SU-DHL-6 (cell line): Measurements from ENCODE around the gene PKN3.

Source experiments
- H2AFZ ChIP-seq: fragments of 200-600 bp; sonication (generic); 2 replicates; pipeline ENCODE4 v1.6.1; 2014; ENCODE audit warnings: low read depth, mild to moderate bottlenecking, moderate library complexity, mixed read lengths, antibody characterized with exemption, low read length; ENCODE audit not compliant: severe bottlenecking
- H3F3A ChIP-seq: fragments of 200-600 bp; shearing (Covaris generic); 2 replicates; pipeline ENCODE4 v1.6.0; 2016; ENCODE audit warnings: antibody characterized with exemption, mild to moderate bottlenecking; ENCODE audit not compliant: insufficient read depth
- H3K27ac ChIP-seq: fragments of 200-600 bp; sonication (generic); 2 replicates; pipeline ENCODE4 v1.5.1; 2016; ENCODE audit warnings: low read depth, mild to moderate bottlenecking, low read length, moderate library complexity, mixed read lengths
- H3K27me3 ChIP-seq: fragments of 200-600 bp; sonication (generic), shearing (Covaris generic); 2 replicates; pipeline ENCODE4 v1.6.0; 2014; ENCODE audit warnings: mild to moderate bottlenecking, low read length
- H3K36me3 ChIP-seq: fragments of 200-600 bp; sonication (generic); 2 replicates; pipeline ENCODE4 v1.6.1; 2014; ENCODE audit warnings: mild to moderate bottlenecking, low read length, mixed read lengths
- H3K4me2 ChIP-seq: fragments of 300-600, 200-600 bp; shearing (Covaris generic), sonication (generic); 2 replicates; pipeline ENCODE4 v1.6.0; 2014; ENCODE audit warnings: low read length, low read depth, mild to moderate bottlenecking; ENCODE audit not compliant: poor library complexity, severe bottlenecking
- H3K4me3 ChIP-seq: fragments of 200-600 bp; sonication (generic); 2 replicates; pipeline ENCODE4 v1.5.1; 2014; ENCODE audit warnings: antibody characterized with exemption, low read length, mild to moderate bottlenecking, mixed read lengths; ENCODE audit not compliant: insufficient read depth, poor library complexity, severe bottlenecking
- H3K79me2 ChIP-seq: fragments of 200-600 bp; sonication (generic); 2 replicates; pipeline ENCODE4 v1.6.1; 2014; ENCODE audit warnings: mild to moderate bottlenecking, low read length, moderate library complexity; ENCODE audit not compliant: insufficient read depth
- H3K9ac ChIP-seq: fragments of 200-600 bp; sonication (generic); 2 replicates; pipeline ENCODE4 v1.7.0; 2014; ENCODE audit warnings: mild to moderate bottlenecking, low read length
- H3K9me2 ChIP-seq: fragments of 200-600 bp; sonication (generic); replicated peaks from 2 replicates; pipeline ENCODE4 v1.6.1; 2014; ENCODE audit warnings: low read length; ENCODE audit not compliant: insufficient read depth
- H3K9me3 ChIP-seq: fragments of 200-600 bp; sonication (generic); 2 replicates; pipeline ENCODE4 v1.6.1; 2014; ENCODE audit warnings: low read length, mixed read lengths; ENCODE audit not compliant: insufficient read depth
- H4K20me1 ChIP-seq: fragments of 200-600 bp; sonication (generic); 2 replicates; pipeline ENCODE4 v1.6.1; 2014; ENCODE audit warnings: low read depth, mild to moderate bottlenecking, antibody characterized with exemption, low read length, moderate library complexity, mixed read lengths
- CTCF ChIP-seq: fragments of 200-600 bp; sonication (generic); IDR thresholded peaks from one replicate; pipeline ENCODE4 v1.5.1; 2017; ENCODE audit warnings: antibody characterized with exemption, mild to moderate bottlenecking, low read length, moderate library complexity; ENCODE audit not compliant: insufficient read depth, poor library complexity, severe bottlenecking
- EZH2phosphoT487 ChIP-seq: fragments of 200-600 bp; sonication (generic), shearing (Covaris generic); conservative IDR thresholded peaks from 2 replicates; pipeline ENCODE4 v1.6.1; 2018; ENCODE audit warnings: mild to moderate bottlenecking, antibody characterized with exemption, low read length, moderate library complexity, mixed read lengths

The PKN3 gene

DNA sequence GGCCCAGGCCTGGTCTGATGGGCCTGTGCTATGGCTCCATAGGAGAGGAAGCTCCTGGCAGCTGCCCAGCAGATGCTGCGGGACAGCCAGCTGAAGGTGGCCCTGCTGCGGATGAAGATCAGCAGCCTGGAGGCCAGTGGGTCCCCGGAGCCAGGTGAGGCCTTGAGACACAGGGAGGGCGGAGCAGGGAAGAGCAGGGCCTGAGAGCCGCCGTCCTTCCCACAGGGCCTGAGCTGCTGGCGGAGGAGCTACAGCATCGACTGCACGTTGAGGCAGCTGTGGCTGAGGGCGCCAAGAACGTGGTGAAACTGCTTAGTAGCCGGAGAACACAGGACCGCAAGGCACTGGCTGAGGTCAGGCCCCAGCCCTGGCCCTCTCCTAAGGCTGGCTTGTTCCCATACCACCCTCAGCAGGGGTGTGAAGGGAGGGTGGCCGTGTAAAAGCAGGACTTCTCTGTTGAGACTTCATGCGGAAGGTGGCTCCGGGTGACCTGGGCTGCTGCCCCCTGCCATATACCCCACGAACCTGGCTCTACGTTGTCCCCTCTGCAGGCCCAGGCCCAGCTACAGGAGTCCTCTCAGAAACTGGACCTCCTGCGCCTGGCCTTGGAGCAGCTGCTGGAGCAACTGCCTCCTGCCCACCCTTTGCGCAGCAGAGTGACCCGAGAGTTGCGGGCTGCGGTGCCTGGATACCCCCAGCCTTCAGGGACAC, 4.5 kb downstream of the PKN3 start:
- H3K27me3 ChIP-seq: no peaks in the 10 kb centered on the region
- no peak overlapping the region for H3K9ac ChIP-seq
- H3K4me2 ChIP-seq: no peak overlapping the region
- no peak overlapping the region for H3K4me3 ChIP-seq
- H3K79me2 ChIP-seq: peaks cover 9% of the 10 kb centered on the region; the same call in 1 of the 2 replicates
- no peaks in the 10 kb centered on the region for H3K9me3 ChIP-seq
- H4K20me1 ChIP-seq: no peaks in the 10 kb centered on the region
- no peaks in the 10 kb centered on the region for H3K9me2 ChIP-seq
- H3F3A ChIP-seq: no peaks in the 10 kb centered on the region
- H2AFZ ChIP-seq: no peak overlapping the region
- TF ChIP-seq CTCF (no peak), EZH2phosphoT487 (no peak)
- no peaks in the 10 kb centered on the region for H3K36me3 ChIP-seq
- H3K27ac ChIP-seq: no peak overlapping the region

DNA sequence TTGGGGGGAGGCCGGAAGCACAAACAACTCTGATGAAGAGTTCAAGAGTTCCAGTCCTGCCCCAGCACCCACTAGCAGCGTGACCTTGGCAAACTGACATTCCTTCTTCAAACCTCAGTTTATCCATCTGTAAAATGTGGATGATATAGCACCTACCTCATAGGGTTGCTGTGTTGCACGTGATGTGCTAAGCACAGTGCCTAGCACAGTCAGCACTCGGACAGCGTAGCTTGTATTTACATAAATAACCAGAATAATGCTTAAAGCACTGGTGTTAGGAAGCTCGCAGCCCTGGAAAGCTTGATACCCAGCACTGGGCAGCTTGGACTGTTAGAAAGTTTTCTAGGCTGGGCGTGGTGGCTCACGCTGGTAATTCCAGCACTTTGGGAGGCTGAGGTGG, 5.1 kb downstream of the PKN3 start:
- Histone ChIP-seq H3K9me2 (no peaks in the 10 kb centered on the region), H3K27ac (no peak overlapping the region), H4K20me1 (no peaks in the 10 kb centered on the region), H3K9me3 (no peaks in the 10 kb centered on the region), H3K79me2 (peaks cover 9% of the 10 kb centered on the region; the same call in 1 of the 2 replicates), H3K9ac (no peak overlapping the region), H3K36me3 (no peaks in the 10 kb centered on the region), H2AFZ (no peak overlapping the region), H3K4me3 (no peak overlapping the region), H3K27me3 (no peaks in the 10 kb centered on the region), H3K4me2 (no peak overlapping the region), H3F3A (no peaks in the 10 kb centered on the region)
- TF ChIP-seq CTCF: no peak
- TF ChIP-seq EZH2phosphoT487: no peak

DNA sequence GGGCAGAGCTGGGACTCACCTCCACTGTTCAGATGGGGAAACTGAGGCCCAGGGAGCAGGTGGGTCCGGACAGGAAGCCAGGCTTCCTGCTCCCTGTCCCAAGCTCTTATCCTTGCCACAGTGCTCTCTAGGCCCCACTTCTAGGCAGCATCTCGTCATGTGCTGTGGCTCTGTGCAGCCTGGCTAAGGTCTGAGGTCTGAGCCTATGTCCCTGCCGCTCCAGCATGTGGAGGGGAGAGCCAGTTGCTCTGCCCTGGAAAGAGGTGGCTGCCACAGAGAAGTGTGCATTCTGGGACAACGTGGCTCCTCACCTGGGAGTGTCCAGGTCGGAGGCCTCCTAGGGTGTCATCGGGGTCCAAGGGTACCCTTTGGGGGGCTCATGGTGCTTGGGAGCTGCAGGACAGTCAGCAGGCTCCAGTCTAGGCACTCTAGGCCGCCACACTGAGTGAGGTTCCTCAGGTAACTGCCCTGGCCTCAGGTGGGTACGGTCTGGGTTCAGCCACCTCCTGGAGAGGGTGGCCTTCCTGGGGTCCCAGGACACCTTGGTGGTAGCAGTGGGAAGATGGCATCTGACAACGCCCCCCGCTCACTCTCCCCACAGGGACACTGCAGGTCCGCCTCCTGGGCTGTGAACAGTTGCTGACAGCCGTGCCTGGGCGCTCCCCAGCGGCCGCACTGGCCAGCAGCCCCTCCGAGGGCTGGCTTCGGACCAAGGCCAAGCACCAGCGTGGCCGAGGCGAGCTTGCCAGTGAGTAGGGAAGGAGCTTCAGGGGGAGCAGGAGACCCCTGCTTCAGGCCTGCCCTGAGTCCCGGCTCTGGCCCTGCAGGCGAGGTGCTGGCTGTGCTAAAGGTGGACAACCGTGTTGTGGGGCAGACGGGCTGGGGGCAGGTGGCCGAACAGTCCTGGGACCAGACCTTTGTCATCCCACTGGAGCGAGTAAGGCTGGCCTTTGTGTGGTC, 10.4 kb downstream of the PKN3 start:
- H2AFZ ChIP-seq: no peak overlapping the region
- TF ChIP-seq EZH2phosphoT487 (no peak), CTCF (no peak)
- no peaks in the 10 kb centered on the region for H3F3A ChIP-seq
- H3K36me3 ChIP-seq: no peaks in the 10 kb centered on the region
- no peaks in the 10 kb centered on the region for H3K9me3 ChIP-seq
- no peak overlapping the region for H3K9ac ChIP-seq
- H3K27ac ChIP-seq: no peak overlapping the region
- H3K27me3 ChIP-seq: no peaks in the 10 kb centered on the region
- no peaks in the 10 kb centered on the region for H3K79me2 ChIP-seq
- H3K4me3 ChIP-seq: no peak overlapping the region
- H3K9me2 ChIP-seq: no peaks in the 10 kb centered on the region
- no peaks in the 10 kb centered on the region for H4K20me1 ChIP-seq
- no peak overlapping the region for H3K4me2 ChIP-seq
